Subcutaneous abdominal adipose tissue (tissue), 5 donors: ENCODE measurements around the gene SKAP1.
"Not testable (repeated sequence)": the region's sequence is repeated elsewhere in the genome, so short reads cannot be mapped to it uniquely, and the experiment has no call there.

Experiments
- H3K27ac ChIP-seq: one replicate; pipeline ENCODE4 v1.7.0; 2013; ENCODE audit warnings: low read depth, mild to moderate bottlenecking, inconsistent platforms, low read length, moderate library complexity
- H3K27me3 ChIP-seq, 5 donors: one replicate each; pipeline ENCODE4 v1.7.0; 2013; ENCODE audit warnings: low read length in 5 of 5, inconsistent platforms in 1 of 5; ENCODE audit not compliant: control insufficient read depth in 5 of 5, insufficient read depth in 4 of 5
- H3K36me3 ChIP-seq, 5 donors: one replicate each; pipeline ENCODE4 v1.7.0; 2013; ENCODE audit warnings: low read length in 5 of 5; ENCODE audit not compliant: control insufficient read depth in 5 of 5, insufficient read depth in 5 of 5
- H3K4me1 ChIP-seq, 5 donors: one replicate each; pipeline ENCODE4 v1.7.0; 2013; ENCODE audit warnings: low read length in 5 of 5, mild to moderate bottlenecking in 3 of 5, moderate library complexity in 1 of 5; ENCODE audit not compliant: control insufficient read depth in 5 of 5, insufficient read depth in 5 of 5
- H3K4me3 ChIP-seq, 5 donors: one replicate each; pipeline ENCODE4 v1.7.0; 2013; ENCODE audit warnings: low read length in 5 of 5, low read depth in 1 of 5
- H3K9ac ChIP-seq, 5 donors: one replicate each; pipeline ENCODE4 v1.7.0; 2013; ENCODE audit warnings: low read length in 5 of 5, mild to moderate bottlenecking in 4 of 5, moderate library complexity in 3 of 5
- H3K9me3 ChIP-seq, 5 donors: one replicate each; pipeline ENCODE4 v1.7.0; 2013; ENCODE audit warnings: low read length in 5 of 5; ENCODE audit not compliant: control insufficient read depth in 5 of 5
- donor health status: healthy.
- donor health status: healthy.
- donor health status: healthy.
- donor health status: healthy.
- donor health status: healthy.

The SKAP1 gene

DNA sequence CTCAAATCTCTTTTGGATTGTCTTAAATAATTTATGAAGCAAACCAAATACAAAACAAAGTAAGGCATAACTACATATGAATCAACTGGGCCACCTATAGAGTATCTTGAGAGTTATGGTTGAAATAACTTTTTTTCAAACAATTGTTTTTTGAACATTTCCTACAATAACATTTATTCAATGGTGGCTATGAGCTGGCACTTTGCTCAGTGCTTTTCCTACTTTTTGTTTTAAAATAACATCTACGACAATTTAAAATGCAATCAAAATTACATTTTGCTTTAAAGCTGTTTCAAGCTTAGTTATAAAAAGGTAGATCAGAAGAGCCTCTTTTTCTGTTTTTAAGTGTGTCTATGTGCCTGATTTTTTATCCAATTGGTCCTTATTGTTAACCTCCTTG is 238.7 kb downstream of the SKAP1 start:
- Histone ChIP-seq H3K27me3 (peaks cover 0 to 7% (median 4%) of the 10 kb centered on the region in 5 donors), H3K4me3 (no peak overlapping the region), H3K36me3 (no peaks in the 10 kb centered on the region), H3K27ac (no peak overlapping the region), H3K9ac (no peak overlapping the region), H3K4me1 (peaks cover 0 to 2% (median 0%) of the 10 kb centered on the region in 5 donors), H3K9me3 (no peaks in the 10 kb centered on the region)

DNA sequence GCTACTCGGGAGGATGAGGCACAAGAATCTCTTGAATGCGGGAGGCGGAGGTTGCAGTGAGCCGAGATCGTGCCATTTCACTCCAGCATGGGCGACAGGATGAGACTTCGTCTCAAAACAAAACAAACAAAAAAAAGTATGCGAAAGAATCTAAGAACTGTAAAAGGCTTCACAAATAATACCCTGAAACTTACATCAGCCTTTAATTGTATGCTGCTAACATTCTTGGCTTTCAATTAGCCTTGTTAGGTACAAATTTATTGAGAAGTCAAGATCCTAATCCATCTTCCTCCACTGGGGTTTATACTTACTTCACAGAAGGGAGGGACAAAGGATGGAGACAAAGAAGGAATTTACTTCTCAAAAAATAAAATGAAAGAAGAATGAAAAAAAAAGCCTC is 239.1 kb downstream of the SKAP1 start:
- H3K9ac ChIP-seq: no peak overlapping the region
- H3K4me1 ChIP-seq: peaks cover 0 to 2% (median 0%) of the 10 kb centered on the region in 5 donors
- no peak overlapping the region for H3K4me3 ChIP-seq
- no peaks in the 10 kb centered on the region for H3K9me3 ChIP-seq
- H3K27me3 ChIP-seq: peaks cover 0 to 7% (median 4%) of the 10 kb centered on the region in 5 donors
- H3K27ac ChIP-seq: no peak overlapping the region
- no peaks in the 10 kb centered on the region for H3K36me3 ChIP-seq

DNA sequence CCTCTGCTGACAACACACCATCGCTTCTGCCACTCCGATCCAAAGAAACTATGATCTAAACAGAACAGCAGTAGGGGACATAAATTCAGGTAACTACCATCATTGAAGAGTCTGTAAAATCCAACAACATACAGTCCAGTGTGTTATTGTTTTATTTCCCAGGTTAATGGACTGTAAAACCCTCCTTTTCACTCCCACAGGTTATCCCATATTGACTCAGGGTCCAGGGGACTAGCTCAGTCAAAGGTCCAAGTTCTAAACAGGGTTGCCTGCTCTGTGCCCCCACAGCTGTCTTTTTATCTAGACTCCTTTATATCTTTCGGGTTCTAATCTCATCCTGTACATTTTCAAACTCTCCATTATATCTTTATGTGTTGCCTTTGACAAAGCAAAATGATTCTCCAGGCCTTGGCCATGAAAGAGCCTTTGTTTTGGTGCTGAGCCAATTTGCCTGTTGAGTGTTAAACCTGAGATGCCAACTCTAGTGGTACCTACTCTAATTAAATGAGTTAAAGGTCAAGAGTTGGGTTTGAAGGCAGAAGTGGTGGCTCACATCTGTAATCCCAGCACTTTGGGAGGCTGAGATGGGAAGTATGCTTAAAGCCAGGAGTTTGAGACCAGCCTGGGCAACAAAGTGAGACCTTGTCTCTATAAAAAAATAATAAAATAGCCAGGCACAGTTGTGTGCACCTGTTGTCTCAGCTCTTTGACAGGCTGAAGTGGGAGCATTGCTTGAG is 242.0 kb downstream of the SKAP1 start:
- H3K9ac ChIP-seq: no peak overlapping the region
- no peak overlapping the region for H3K27ac ChIP-seq
- H3K9me3 ChIP-seq: no peaks in the 10 kb centered on the region
- no peaks in the 10 kb centered on the region for H3K4me1 ChIP-seq
- peaks cover 0 to 9% (median 4%) of the 10 kb centered on the region in 5 donors for H3K27me3 ChIP-seq
- H3K36me3 ChIP-seq: no peaks in the 10 kb centered on the region
- no peak overlapping the region for H3K4me3 ChIP-seq

DNA sequence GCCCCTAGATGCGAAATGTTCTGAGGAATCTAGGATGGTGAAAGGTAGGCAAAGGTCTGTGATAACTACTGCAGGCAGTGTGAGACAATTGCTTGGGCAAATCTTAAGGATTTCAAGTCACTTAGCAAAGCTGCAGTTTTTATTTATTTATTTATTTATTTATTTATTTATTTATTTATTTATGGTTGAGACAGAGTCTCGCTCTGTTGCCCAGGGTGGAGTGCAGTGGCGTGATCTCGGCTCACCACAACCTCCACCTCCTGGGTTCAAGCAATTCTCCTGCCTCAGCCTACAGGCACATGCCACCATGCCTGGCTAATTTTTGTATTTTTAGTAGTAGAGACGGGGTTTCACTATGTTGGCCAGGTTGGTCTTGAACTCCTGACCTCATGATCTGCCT is 243.7 kb downstream of the SKAP1 start:
- not testable (repeated sequence) for H3K36me3 ChIP-seq, H3K9ac ChIP-seq, H3K9me3 ChIP-seq, H3K27me3 ChIP-seq, H3K4me3 ChIP-seq, H3K27ac ChIP-seq, H3K4me1 ChIP-seq

DNA sequence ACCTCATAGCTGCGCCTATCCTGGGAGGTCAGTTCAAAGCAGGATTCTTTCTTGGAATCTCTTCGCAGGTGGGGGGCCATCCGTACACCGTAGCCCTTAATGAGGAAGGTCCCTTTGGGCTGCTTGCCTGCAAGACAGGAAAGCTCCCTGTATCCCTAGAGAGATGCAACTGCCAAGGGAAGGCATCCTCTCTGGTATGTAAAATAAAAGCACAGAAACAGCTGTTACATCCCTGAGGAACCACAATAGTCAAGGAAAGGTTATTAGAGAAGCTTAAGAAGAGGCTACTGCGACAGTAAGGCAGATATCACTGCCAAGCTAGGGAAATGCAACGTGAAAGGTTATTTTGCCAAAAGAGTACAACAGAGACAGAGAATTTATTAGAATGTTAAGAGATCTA is 245.3 kb downstream of the SKAP1 start:
- Histone ChIP-seq H3K27me3 (peaks cover 0 to 9% (median 8%) of the 10 kb centered on the region in 5 donors), H3K9me3 (no peaks in the 10 kb centered on the region), H3K27ac (no peak overlapping the region), H3K4me1 (no peaks in the 10 kb centered on the region), H3K4me3 (no peak overlapping the region), H3K36me3 (no peaks in the 10 kb centered on the region), H3K9ac (no peak overlapping the region)

DNA sequence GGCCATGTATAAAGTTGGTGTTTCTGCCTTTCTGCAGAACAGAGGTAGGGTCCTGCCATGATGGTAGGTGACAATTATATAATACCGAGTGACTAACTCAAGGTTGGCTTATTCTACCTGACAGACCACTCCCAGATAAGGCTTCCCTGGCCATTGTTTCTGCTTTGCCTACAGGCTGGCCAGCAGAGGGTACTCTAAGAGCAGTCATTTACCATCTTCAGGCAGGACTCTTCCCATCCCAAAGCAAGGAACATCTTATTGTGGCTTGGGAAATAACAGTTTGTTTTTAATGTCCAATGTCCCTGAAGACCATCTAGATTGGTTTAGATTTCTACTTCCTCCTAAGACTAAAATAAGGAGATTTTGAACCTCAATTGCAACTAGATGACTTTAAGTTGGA is 248.4 kb downstream of the SKAP1 start:
- Histone ChIP-seq H3K9me3 (no peaks in the 10 kb centered on the region), H3K36me3 (no peaks in the 10 kb centered on the region), H3K4me3 (no peak overlapping the region), H3K27me3 (peaks cover 0 to 9% (median 7%) of the 10 kb centered on the region in 5 donors), H3K9ac (no peak overlapping the region), H3K4me1 (no peaks in the 10 kb centered on the region), H3K27ac (no peak overlapping the region)

DNA sequence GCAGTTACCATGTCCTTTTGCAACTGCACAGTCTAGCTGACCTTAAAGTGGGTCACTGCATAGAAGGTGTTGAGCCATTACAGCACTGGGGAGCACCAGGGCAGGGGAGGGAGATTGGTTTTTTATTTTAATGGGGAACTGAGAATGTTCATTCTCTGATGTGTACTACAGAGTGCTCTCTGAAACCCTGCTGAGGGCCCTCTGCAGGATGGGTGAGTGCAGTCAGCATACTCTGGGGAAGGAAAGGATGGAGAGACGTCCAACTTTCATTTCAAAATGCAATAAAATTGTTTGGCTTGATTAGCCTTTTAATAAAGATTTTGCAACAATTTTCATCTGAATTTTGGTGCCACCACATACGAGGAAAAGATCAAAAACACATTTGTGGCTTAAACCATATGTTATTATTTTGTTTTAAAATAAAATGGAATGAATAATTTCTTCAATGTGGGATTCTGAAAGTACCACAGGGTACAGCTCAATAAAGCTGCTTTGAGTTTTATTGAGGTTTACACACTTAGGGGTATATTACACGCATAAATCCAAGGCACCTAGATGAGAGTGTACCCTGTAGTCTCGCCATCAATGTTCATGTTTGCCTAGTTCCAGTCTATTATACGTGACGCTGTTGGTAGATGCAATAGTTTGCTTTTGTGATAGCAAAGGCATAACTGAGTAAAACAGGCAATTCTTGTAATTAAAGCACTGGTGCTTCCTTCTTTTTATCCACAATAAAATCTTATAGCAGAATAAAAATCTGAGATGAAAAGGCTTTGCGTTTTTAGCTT is 249.0 kb downstream of the SKAP1 start:
- Histone ChIP-seq H3K4me3 (no peak overlapping the region), H3K9ac (no peak overlapping the region), H3K36me3 (no peaks in the 10 kb centered on the region), H3K27me3 (peaks cover 0 to 9% (median 7%) of the 10 kb centered on the region in 5 donors), H3K4me1 (no peaks in the 10 kb centered on the region), H3K27ac (no peak overlapping the region), H3K9me3 (no peaks in the 10 kb centered on the region)

DNA sequence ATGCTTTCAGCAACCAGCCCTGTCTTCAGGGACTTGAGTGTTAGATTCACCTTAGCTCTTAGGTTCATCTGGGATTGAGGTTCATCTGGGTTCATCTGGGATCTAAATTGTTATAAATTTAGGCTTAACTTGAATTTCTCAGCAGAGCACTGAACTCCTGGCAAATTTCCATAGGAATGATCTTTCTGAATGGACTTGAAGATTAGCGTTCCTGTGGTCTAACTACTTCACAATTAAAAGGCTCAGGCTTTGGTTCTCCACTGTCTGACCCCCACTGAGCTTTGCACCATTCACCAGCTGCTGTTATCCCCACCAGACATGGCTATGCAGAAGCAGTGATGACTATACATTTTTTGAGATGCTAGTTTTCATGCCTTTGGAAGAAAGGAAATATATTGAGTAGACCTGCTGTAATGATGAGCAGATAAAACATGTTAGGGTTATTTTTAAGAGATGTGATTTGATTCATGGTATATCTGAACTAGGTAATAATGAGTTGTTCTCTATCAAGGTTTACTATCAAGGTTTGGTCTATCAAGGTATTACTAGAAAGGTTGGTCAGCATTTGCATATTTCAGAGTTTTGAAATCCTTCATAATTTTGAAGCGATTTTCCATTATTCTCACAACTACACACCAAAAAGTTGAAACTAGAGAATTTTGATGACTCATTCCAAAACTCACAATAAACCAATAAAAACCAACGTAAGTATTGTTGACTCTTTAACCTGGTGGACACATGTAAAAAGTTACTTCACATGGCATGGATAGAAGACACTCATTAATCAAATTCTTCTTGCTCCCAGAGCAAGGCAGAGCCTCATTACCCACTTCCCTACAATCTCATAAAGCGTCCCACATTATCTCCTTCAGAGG is 250.7 kb downstream of the SKAP1 start:
- no peaks in the 10 kb centered on the region for H3K9me3 ChIP-seq
- no peak overlapping the region for H3K9ac ChIP-seq
- peaks cover 0 to 7% (median under 1%) of the 10 kb centered on the region in 5 donors for H3K27me3 ChIP-seq
- no peak overlapping the region for H3K4me3 ChIP-seq
- no peaks in the 10 kb centered on the region for H3K4me1 ChIP-seq
- no peak overlapping the region for H3K27ac ChIP-seq
- H3K36me3 ChIP-seq: no peaks in the 10 kb centered on the region

DNA sequence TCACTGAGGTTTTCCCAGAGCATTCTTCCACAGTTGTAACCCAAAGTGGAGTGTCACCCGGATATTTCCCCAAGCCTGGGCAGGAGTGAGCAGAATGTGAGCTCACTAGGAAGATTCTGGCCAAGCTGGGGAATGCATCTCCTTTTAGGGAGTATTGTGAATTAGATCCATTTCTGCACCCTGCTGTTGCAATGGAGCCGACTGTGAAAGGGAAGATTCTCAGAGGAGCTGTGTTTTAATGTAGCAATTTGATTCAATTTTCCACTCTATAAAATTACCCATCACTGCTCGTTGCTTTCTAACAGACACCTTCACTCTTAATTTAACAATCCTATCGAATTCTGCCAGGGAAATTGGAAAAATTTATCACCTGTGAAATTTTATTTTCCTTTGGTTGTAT is 251.7 kb downstream of the SKAP1 start:
- Histone ChIP-seq H3K27me3 (peaks cover 0 to 7% (median 0%) of the 10 kb centered on the region in 5 donors), H3K27ac (no peak overlapping the region), H3K36me3 (no peaks in the 10 kb centered on the region), H3K4me3 (no peak overlapping the region), H3K9ac (no peak overlapping the region), H3K9me3 (no peaks in the 10 kb centered on the region), H3K4me1 (no peaks in the 10 kb centered on the region)
